Pancreas (tissue), 10 donors: ENCODE results near the gene CHCHD1. TPM values are rescaled to one million over a fixed set of nuclear protein-coding genes. Genes with fewer than 3 reads are reported as not detected.
A peak's percentile ranks its signal among the peaks of the same experiment; 100 is the strongest.

Source experiments
- ATAC-seq, 4 donors: fragments of 200-7000 bp; cut with Tn5 transposase; one replicate each; pipeline versions ENCODE4 v1.8.0 to v1.9.1; 2020; ENCODE audit warnings: mild to moderate bottlenecking in 4 of 4, moderate library complexity in 4 of 4
- DNase-seq, 6 donors: peaks; one replicate each; pipeline ENCODE4 v3.0.0-alpha.2; 2020
- FAIRE-seq: peaks from 2 replicates; lab custom pipeline; 2012; peaks lifted over from hg19 to GRCh38; lab: Jason Lieb, UNC
- H3K27ac ChIP-seq, 4 donors: fragments of 200-600 bp; sonication (generic); 1 replicate in 3 of 4; 2 replicates in 1 of 4; pipeline versions ENCODE4 v1.5.0 to v1.8.0; 2020
- H3K27me3 ChIP-seq, 4 donors: fragments of 200-600 bp; one replicate each; pipeline ENCODE4 v1.8.0; 2021
- H3K36me3 ChIP-seq, 3 donors: fragments of 200-600 bp; sonication (generic) in 1 of 3; one replicate each; pipeline versions ENCODE4 v1.5.0 to v1.8.0; 2020 to 2021
- H3K4me1 ChIP-seq, 3 donors: fragments of 200-600 bp; one replicate each; pipeline ENCODE4 v1.8.0; 2021
- H3K4me3 ChIP-seq, 4 donors: fragments of 200-600 bp; sonication (generic) in 2 of 4; one replicate each; pipeline versions ENCODE4 v1.5.0 to v1.8.0; 2020 to 2021
- H3K9me3 ChIP-seq, 4 donors: fragments of 200-600 bp; one replicate each; pipeline ENCODE4 v1.8.0; 2021
- WGBS, 2 donors: extraction: QIAGEN DNeasy Blood & Tissue Kit; methylation state at CpG; one replicate each; pipeline ENCODE4 v1.1.7; 2013; 5-methylcytosine and 5-hydroxymethylcytosine counted together
- intact Hi-C, 3 donors: fragments of 100-400 bp; cut with DNase I; formaldehyde crosslinking; loops; one replicate each; pipeline versions ENCODE4 v1.11.1 to v1.14.2; 2022
- polyA plus RNA-seq, 2 donors: library from polyadenylated mRNA; stranded (reverse); fragments of 200-250 nt; gene quantifications; one replicate each; pipeline ENCODE4 v1.2.3, GENCODE V29; 2013
- total RNA-seq, 6 donors: library from RNA; stranded (reverse); fragmentation: NEBNext Ultra II Directional in 4 of 6; extraction: Animal tissue kit (Norgen Biotek cat#: 25700) in 4 of 6; gene quantifications; one replicate each; pipeline versions ENCODE4 v1.2.1 to v1.2.4, GENCODE V29; 2021 to 2023
- TF ChIP-seq, protein P1 (sequence below), 4 donors: fragments of 200-600 bp; sonication (generic) in 3 of 4; IDR thresholded peaks; one replicate each; pipeline versions ENCODE4 v1.5.0 to v1.8.0; 2021; ENCODE audit warnings: antibody characterized with exemption in 4 of 4
- donor health status: healthy with polysubstance abuse.
- donor health status: DM: no; HTN: no; CAD: no; lungs with moderate emphysema.
- donor health status: DM: no; HTN: no; CAD: no.
- donor health status: control.
- donor health status: control.
- donor health status: Bipolar disorder and iron deficiency.
- donor health status: DM: yes; HTN: yes; CAD: no.
- donor health status: DM: no; HTN: no; CAD: no.
- donor health status: DM: no; HTN: no; CAD: no.
- donor health status: DM: yes; HTN: yes; CAD: no.

The CHCHD1 gene
- total and polyA plus RNA-seq, 8 donors: 4.4 to 31.7 (median 8.3) TPM

DNA sequence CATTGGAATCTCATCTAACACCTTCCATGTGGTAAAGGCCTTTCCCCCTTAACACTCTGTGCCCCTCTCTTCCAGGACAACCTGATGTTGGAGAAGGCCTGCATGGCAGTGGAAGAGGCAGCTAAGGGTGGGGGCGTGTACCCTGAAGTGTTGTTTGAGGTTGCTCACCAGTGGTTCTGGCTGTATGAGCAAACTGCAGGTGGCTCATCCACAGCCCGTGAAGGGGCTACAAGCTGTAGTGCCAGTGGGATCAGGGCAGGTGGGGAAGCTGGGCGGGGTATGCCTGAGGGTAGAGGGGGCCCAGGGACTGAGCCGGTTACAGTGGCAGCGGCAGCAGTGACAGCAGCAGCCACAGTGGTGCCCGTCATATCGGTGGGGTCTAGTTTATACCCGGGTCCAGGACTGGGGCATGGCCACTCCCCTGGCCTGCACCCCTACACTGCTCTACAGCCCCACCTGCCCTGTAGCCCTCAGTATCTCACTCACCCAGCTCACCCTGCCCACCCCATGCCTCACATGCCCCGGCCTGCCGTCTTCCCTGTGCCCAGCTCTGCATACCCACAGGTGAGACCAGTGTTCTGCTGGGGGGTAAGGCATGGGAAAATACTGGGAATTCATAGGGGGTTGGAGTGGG lies 17.2 kb downstream of the CHCHD1 start:
- Histone ChIP-seq H3K27me3 (no peaks in the 10 kb centered on the region), H3K36me3 (peaks cover 5 to 74% (median 10%) of the 10 kb centered on the region in 3 donors), H3K27ac (no peak overlapping the region), H3K9me3 (no peaks in the 10 kb centered on the region), H3K4me3 (no peak overlapping the region), H3K4me1 (no peaks in the 10 kb centered on the region)
- TF ChIP-seq, protein P1, sequence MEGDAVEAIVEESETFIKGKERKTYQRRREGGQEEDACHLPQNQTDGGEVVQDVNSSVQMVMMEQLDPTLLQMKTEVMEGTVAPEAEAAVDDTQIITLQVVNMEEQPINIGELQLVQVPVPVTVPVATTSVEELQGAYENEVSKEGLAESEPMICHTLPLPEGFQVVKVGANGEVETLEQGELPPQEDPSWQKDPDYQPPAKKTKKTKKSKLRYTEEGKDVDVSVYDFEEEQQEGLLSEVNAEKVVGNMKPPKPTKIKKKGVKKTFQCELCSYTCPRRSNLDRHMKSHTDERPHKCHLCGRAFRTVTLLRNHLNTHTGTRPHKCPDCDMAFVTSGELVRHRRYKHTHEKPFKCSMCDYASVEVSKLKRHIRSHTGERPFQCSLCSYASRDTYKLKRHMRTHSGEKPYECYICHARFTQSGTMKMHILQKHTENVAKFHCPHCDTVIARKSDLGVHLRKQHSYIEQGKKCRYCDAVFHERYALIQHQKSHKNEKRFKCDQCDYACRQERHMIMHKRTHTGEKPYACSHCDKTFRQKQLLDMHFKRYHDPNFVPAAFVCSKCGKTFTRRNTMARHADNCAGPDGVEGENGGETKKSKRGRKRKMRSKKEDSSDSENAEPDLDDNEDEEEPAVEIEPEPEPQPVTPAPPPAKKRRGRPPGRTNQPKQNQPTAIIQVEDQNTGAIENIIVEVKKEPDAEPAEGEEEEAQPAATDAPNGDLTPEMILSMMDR (IDR thresholded peaks at IDR 0.05): no peak
- peak in 2 of 6 donors; percentile 15 to 53 for DNase-seq
- 82 to 91% methylated on average over 8 to 10 of the region's 10 CpGs for WGBS, 2 donors
- ATAC-seq: peak in 3 of 4 donors; percentile 12 to 14 (median 13)
- no peak for FAIRE-seq
- intact Hi-C loops: no loop called here

GRCh38 chr10:73799899-73800559 lies 18.2 kb downstream of the CHCHD1 start:
- TF ChIP-seq, protein P1 (IDR thresholded peaks at IDR 0.05): no peak
- Histone ChIP-seq H3K36me3 (peaks cover 5 to 74% (median 15%) of the 10 kb centered on the region in 3 donors), H3K4me3 (no peak overlapping the region), H3K9me3 (no peaks in the 10 kb centered on the region), H3K27ac (no peak overlapping the region), H3K4me1 (no peaks in the 10 kb centered on the region), H3K27me3 (no peaks in the 10 kb centered on the region)
- DNase-seq (peak in 2 of 6 donors; percentile 8 to 41), ATAC-seq (peak in 1 of 4 donors; percentile 2), FAIRE-seq (no peak)
- intact Hi-C loops: no loop called here
- WGBS, 2 donors: 78 to 87% methylated on average over 9 of the region's 9 CpGs

GRCh38 chr10:73800560-73801252 lies 18.9 kb downstream of the CHCHD1 start:
- TF ChIP-seq, protein P1 (IDR thresholded peaks at IDR 0.05): no peak
- Histone ChIP-seq H3K36me3 (peaks cover 5 to 74% (median 20%) of the 10 kb centered on the region in 3 donors), H3K4me1 (no peaks in the 10 kb centered on the region), H3K27me3 (no peaks in the 10 kb centered on the region), H3K9me3 (no peaks in the 10 kb centered on the region), H3K4me3 (no peak overlapping the region), H3K27ac (no peak overlapping the region)
- ATAC-seq (peak in 1 of 4 donors; percentile 2), FAIRE-seq (no peak), DNase-seq (peak in 3 of 6 donors; percentile 9 to 44 (median 39))
- WGBS, 2 donors: 82 to 83% methylated on average over 20 of the region's 20 CpGs
- intact Hi-C loops: no loop called here

DNA sequence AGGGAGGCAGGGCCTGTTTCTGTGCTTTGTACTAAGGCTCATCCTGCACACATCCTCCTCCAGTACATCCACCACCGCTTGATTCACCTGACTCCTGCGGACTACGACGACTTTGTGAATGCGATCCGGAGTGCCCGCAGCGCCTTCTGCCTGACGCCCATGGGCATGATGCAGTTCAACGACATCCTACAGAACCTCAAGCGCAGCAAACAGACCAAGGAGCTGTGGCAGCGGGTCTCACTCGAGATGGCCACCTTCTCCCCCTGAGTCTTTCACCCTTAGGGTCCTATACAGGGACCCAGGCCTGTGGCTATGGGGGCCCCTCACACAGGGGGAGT lies 19.4 kb downstream of the CHCHD1 start:
- Histone ChIP-seq H3K9me3 (no peaks in the 10 kb centered on the region), H3K36me3 (peaks cover 5 to 72% (median 20%) of the 10 kb centered on the region in 3 donors), H3K4me1 (no peaks in the 10 kb centered on the region), H3K27me3 (no peaks in the 10 kb centered on the region), H3K27ac (no peak overlapping the region), H3K4me3 (no peak overlapping the region)
- intact Hi-C loops: no loop called here
- no peak for ATAC-seq
- FAIRE-seq: no peak
- TF ChIP-seq, protein P1 (IDR thresholded peaks at IDR 0.05): no peak
- 93% methylated on average over 13 of the region's 13 CpGs for WGBS, 2 donors
- no peak for DNase-seq
